ENCODE measurements around the gene ROMO1. TPM values are rescaled to one million over a fixed set of nuclear protein-coding genes. Genes with fewer than 3 reads are reported as not detected.

ROMO1 gene
- total RNA-seq, 4 donors from 2014 or later: 64.7 to 402 (median 229) TPM

DNA sequence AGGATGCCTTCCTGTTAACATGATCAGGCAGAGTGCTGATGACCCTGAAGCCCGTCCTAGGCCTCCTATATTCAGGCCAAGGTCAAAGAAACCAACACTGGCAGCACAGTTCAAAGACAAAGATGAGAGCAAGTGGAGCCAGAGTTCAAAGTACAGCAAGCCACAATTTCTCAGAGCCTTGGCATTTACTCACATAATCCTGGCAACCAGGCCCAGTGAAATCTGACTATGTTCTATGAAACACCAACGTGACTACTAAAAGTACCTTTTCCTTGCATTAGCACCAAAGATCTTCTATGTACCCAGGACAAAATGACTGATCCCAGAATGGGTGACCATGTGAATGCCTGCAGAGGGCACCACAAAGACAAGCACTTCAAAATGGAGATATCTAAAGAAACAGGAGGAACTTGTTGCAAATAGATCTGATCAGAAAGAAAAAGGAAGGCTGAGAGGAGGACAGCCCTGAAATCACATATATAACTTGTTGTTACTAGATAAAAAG lies 3.9 kb upstream of the ROMO1 start:
- Histone ChIP-seq H3K27ac (no peak overlapping the region), H3K36me3 (peaks cover 0 to 11% of the 10 kb centered on the region in 2 donors), H3K9me3 (no peaks in the 10 kb centered on the region), H3K4me3 (replicated peaks in 1 of 3) (no peak overlapping the region), H3K27me3 (no peaks in the 10 kb centered on the region), H3K4me1 (peaks cover 4 to 17% of the 10 kb centered on the region in 2 donors)
- WGBS, 2 donors: 78 to 93% methylated on average over 2 of the region's 2 CpGs
- intact Hi-C loops (cut with DNase I): no loop called here
- no peak for DNase-seq
- no peak for TF ChIP-seq POLR2A (IDR thresholded peaks at IDR 0.05)
- TF ChIP-seq, protein P1, sequence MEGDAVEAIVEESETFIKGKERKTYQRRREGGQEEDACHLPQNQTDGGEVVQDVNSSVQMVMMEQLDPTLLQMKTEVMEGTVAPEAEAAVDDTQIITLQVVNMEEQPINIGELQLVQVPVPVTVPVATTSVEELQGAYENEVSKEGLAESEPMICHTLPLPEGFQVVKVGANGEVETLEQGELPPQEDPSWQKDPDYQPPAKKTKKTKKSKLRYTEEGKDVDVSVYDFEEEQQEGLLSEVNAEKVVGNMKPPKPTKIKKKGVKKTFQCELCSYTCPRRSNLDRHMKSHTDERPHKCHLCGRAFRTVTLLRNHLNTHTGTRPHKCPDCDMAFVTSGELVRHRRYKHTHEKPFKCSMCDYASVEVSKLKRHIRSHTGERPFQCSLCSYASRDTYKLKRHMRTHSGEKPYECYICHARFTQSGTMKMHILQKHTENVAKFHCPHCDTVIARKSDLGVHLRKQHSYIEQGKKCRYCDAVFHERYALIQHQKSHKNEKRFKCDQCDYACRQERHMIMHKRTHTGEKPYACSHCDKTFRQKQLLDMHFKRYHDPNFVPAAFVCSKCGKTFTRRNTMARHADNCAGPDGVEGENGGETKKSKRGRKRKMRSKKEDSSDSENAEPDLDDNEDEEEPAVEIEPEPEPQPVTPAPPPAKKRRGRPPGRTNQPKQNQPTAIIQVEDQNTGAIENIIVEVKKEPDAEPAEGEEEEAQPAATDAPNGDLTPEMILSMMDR (IDR thresholded peaks at IDR 0.05): no peak

DNA sequence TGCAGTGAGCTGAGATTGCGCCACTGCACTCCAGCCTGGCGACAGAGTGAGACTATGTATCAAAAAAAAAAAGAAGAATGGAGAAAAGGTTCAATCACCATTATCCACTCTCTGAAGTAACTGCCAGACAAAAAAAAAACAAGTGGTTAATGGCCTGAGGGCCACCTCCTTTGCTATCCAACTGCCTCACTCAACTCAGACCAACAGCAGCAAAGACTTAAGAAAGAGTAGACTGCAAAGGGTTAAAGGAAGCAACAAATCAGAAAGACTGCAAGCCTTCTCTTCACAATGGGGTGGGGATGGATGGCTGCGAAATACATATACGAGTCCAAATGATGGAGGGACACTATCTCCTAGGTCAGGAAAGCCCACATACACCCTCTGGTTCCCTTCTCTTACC lies 3.2 kb upstream of the ROMO1 start:
- H3K9me3 ChIP-seq: no peaks in the 10 kb centered on the region
- no peaks in the 10 kb centered on the region for H3K27me3 ChIP-seq
- H3K4me3 ChIP-seq (replicated peaks in 1 of 3): no peak overlapping the region
- 88 to 94% methylated on average over 4 of the region's 4 CpGs for WGBS, 2 donors
- no peak for DNase-seq
- no peak overlapping the region for H3K27ac ChIP-seq
- intact Hi-C loops (cut with DNase I): no loop called here
- peaks cover 4 to 19% of the 10 kb centered on the region in 2 donors for H3K4me1 ChIP-seq
- TF ChIP-seq, protein P1 (IDR thresholded peaks at IDR 0.05): no peak
- no peak for TF ChIP-seq POLR2A (IDR thresholded peaks at IDR 0.05)
- H3K36me3 ChIP-seq: peaks cover 0 to 11% of the 10 kb centered on the region in 2 donors

DNA sequence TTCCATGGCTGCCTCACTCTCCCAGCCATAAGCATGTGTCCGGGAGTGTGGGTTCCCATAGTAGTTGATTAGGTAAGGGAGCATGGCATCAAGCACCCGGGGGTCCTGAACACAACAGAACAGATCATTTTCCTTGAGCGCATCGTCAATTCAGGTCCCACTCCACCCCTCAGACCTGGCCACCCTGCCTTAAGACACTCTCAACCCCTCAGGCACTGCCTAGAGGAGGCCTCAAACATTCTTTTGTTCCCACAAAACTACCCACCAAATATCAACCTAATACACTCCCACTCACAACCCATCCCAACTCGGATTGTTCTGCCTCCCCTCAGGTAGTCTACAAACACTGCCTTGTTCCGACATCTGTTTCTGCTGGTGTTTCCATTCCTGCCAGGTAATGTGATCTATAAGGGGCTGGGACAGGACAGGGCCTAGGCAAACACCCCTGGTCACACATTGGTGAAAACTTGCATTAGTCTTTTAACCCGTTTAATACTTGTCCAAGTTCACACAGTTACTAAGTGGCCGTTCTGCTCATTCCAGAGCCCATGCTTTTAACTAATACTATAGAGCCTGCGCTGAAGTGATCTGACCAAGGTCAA lies 1.4 kb upstream of the ROMO1 start:
- 70 to 78% methylated on average over 9 of the region's 9 CpGs for WGBS, 2 donors
- peaks cover 4 to 19% of the 10 kb centered on the region in 2 donors for H3K4me1 ChIP-seq
- no peak overlapping the region for H3K27ac ChIP-seq
- H3K4me3 ChIP-seq (replicated peaks in 1 of 3): no peak overlapping the region
- intact Hi-C loops (cut with DNase I): no loop called here
- peaks cover 13 to 19% of the 10 kb centered on the region in 2 donors for H3K36me3 ChIP-seq
- no peaks in the 10 kb centered on the region for H3K27me3 ChIP-seq
- TF ChIP-seq POLR2A (IDR thresholded peaks at IDR 0.05): no peak
- TF ChIP-seq, protein P1 (IDR thresholded peaks at IDR 0.05): no peak
- no peak for DNase-seq
- H3K9me3 ChIP-seq: no peaks in the 10 kb centered on the region

DNA sequence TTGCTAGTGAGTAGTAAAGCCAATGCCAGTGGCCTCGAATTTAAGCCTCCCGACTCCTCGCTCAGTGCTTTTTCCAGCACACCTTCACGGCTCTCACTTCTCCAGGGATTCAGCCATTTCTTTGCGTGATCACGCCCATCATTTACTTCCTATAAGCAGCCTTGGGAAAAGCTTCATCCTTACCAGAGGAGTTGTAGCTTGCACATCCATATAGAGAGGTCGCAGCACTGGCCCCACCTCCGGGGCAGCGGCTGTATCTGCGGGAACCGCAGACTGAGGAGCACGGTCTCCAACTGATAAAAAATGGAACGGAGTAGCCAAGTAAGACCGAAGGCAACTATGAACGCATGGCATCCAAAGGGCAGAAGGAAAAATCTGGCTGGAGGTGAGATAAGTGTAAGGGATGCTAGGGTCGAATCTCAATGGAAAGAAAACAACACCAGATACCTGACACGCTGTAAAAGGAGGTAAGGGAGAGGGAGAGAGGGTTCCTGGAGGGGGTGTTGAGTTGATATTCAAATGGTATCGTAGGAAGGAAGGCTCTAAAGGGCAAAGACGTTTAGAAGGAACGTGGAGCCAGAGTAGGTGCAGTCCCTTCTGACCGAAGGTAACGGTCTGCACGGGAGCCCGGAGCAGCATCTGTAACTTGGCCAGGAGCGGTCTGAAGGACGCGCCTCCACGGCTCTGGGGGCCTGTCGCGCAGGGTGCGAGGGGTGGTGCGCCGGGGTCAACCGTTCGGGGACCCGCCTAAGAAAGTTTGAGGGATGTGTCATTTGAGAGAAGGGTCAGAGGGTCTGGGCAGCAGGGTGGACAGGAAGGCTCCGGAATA lies 693 bp upstream of the ROMO1 start:
- Histone ChIP-seq H3K4me1 (peaks cover 4 to 19% of the 10 kb centered on the region in 2 donors), H3K27ac (peak overlapping the region; percentile 36 to 85 (median 78)), H3K9me3 (no peaks in the 10 kb centered on the region), H3K4me3 (replicated peaks in 1 of 3) (peak overlapping the region; percentile 66 to 88 (median 68)), H3K27me3 (no peaks in the 10 kb centered on the region), H3K36me3 (peaks cover 20 to 22% of the 10 kb centered on the region in 2 donors)
- WGBS, 2 donors: 6 to 7% methylated on average over 36 to 37 of the region's 37 CpGs
- no peak for TF ChIP-seq POLR2A (IDR thresholded peaks at IDR 0.05)
- TF ChIP-seq, protein P1 (IDR thresholded peaks at IDR 0.05): no peak
- DNase-seq: no peak
- intact Hi-C loops (cut with DNase I): no loop called here
